Tongue (tissue), 1 donor: Measurements from ENCODE around the gene DBNL. TPM values are rescaled to one million over a fixed set of nuclear protein-coding genes. Genes with fewer than 3 reads are reported as not detected.

Experiments used
- total RNA-seq: library from RNA; depleted of rRNA; stranded (reverse); fragments of >200 nt; gene quantifications from one replicate; pipeline ENCODE4 v1.2.3, GENCODE V29; 2014

DBNL gene
- total RNA-seq, 1 donor from 2014 or later, result 75.1 TPM

Other genes starting within 250 kb of the DBNL start
- gene MRPS24, start 175.2 kb upstream of the DBNL start, total RNA-seq, result 47.5 TPM
- 32.5 TPM for gene URGCP, start 138.1 kb upstream of the DBNL start, total RNA-seq
- gene UBE2D4, start 118.3 kb upstream of the DBNL start, total RNA-seq, result 30.4 TPM
- gene SPDYE1, start 46.8 kb upstream of the DBNL start, total RNA-seq, result not detected
- 433 TPM for gene PGAM2, start 20.9 kb downstream of the DBNL start, total RNA-seq
- 37.6 TPM for gene POLM, start 37.8 kb downstream of the DBNL start, total RNA-seq
- 51.1 TPM for gene AEBP1, start 59.6 kb downstream of the DBNL start, total RNA-seq
- 62.7 TPM for gene POLD2, start 78.8 kb downstream of the DBNL start, total RNA-seq
- not detected for gene MYL7, start 96.6 kb downstream of the DBNL start, total RNA-seq
- gene GCK, start 144.7 kb downstream of the DBNL start, total RNA-seq, result 2.9 TPM
- gene YKT6, start 156.3 kb downstream of the DBNL start, total RNA-seq, result 59.3 TPM